NT2/D1 (cell line): ENCODE results near the gene NFATC4.

Source experiments
- DNase-seq: peaks from one replicate; pipeline ENCODE4 v3.0.0-alpha.2; 2011; ENCODE audit warnings: low read depth, low spot score
- H3K27me3 ChIP-seq: 2 replicates; pipeline ENCODE4 v1.6.0; 2011; ENCODE audit warnings: mild to moderate bottlenecking; ENCODE audit not compliant: insufficient read length, insufficient read depth
- H3K36me3 ChIP-seq: 2 replicates; pipeline ENCODE4 v1.6.1; 2011; ENCODE audit warnings: mild to moderate bottlenecking, low read length, mixed read lengths; ENCODE audit not compliant: insufficient read depth, insufficient read length
- H3K4me1 ChIP-seq: 2 replicates; pipeline ENCODE4 v1.5.1; 2011; ENCODE audit not compliant: insufficient read depth, insufficient read length
- H3K4me3 ChIP-seq: 2 replicates; pipeline ENCODE4 v1.5.1; 2011; ENCODE audit warnings: low read depth; ENCODE audit not compliant: insufficient read length
- H3K9ac ChIP-seq: 2 replicates; pipeline ENCODE4 v1.6.0; 2011; ENCODE audit warnings: low read depth; ENCODE audit not compliant: insufficient read length
- H3K9me3 ChIP-seq: 2 replicates; pipeline ENCODE4 v1.5.1; 2011; ENCODE audit warnings: mild to moderate bottlenecking, low read length; ENCODE audit not compliant: insufficient read depth
- SUZ12 ChIP-seq: IDR thresholded peaks from 2 replicates; pipeline ENCODE4 v1.6.1; 2011; ENCODE audit not compliant: insufficient read length, insufficient read depth; ENCODE audit errors: extremely low read depth
- YY1 ChIP-seq: IDR thresholded peaks from 2 replicates; pipeline ENCODE4 v1.6.1; 2011; ENCODE audit not compliant: insufficient read length, insufficient read depth
- ZNF274 ChIP-seq: IDR thresholded peaks from 2 replicates; pipeline ENCODE4 v1.6.1; 2011; ENCODE audit warnings: mild to moderate bottlenecking, low read depth, low read length

The NFATC4 gene

GRCh38 chr14:24367514-24368211 lies at the start of gene NFATC4:
Gene NFATC4, plus strand, starts transcription at chr14:24368184. Its CDS starts 157 bp downstream, at chr14:24368341.
- peaks cover 3% of the 10 kb centered on the region for H3K36me3 ChIP-seq
- TF ChIP-seq ZNF274: no peak
- no peak for TF ChIP-seq YY1
- no peak for TF ChIP-seq SUZ12
- peak within 1 kb of the TSS; percentile 47 for H3K4me3 ChIP-seq
- peaks cover 2% of the 10 kb centered on the region for H3K4me1 ChIP-seq
- no peaks in the 10 kb centered on the region for H3K27me3 ChIP-seq
- no peaks in the 10 kb centered on the region for H3K9me3 ChIP-seq
- peak; percentile 63 for DNase-seq
- peak within 1 kb of the TSS; percentile 74 for H3K9ac ChIP-seq

GRCh38 chr14:24321212-24321975 lies 46.6 kb upstream of the NFATC4 start:
- H3K9me3 ChIP-seq: no peaks in the 10 kb centered on the region
- TF ChIP-seq ZNF274 (no peak), SUZ12 (no peak), YY1 (no peak)
- H3K27me3 ChIP-seq: no peaks in the 10 kb centered on the region
- H3K4me3 ChIP-seq: no peak overlapping the region
- no peak for DNase-seq
- no peak overlapping the region for H3K9ac ChIP-seq
- peaks cover 1% of the 10 kb centered on the region for H3K36me3 ChIP-seq
- no peaks in the 10 kb centered on the region for H3K4me1 ChIP-seq

GRCh38 chr14:24322672-24323071 lies 45.3 kb upstream of the NFATC4 start:
- DNase-seq: no peak
- H3K9me3 ChIP-seq: no peaks in the 10 kb centered on the region
- no peak overlapping the region for H3K9ac ChIP-seq
- TF ChIP-seq SUZ12 (no peak), YY1 (no peak), ZNF274 (no peak)
- no peaks in the 10 kb centered on the region for H3K27me3 ChIP-seq
- no peaks in the 10 kb centered on the region for H3K4me1 ChIP-seq
- H3K4me3 ChIP-seq: no peak overlapping the region
- H3K36me3 ChIP-seq: no peaks in the 10 kb centered on the region

- no peaks in the 10 kb centered on the region for H3K27me3 ChIP-seq
- H3K4me3 ChIP-seq: no peak overlapping the region
- no peaks in the 10 kb centered on the region for H3K9me3 ChIP-seq
- H3K9ac ChIP-seq: no peak overlapping the region
- H3K36me3 ChIP-seq: no peaks in the 10 kb centered on the region
- no peak for TF ChIP-seq YY1
- TF ChIP-seq SUZ12: no peak
- no peak for TF ChIP-seq ZNF274
- DNase-seq: no peak
- H3K4me1 ChIP-seq: no peaks in the 10 kb centered on the region
Measured at GRCh38 chr14:24323341-24323740, 44.6 kb upstream of the NFATC4 start.

GRCh38 chr14:24324024-24324423 lies 44.0 kb upstream of the NFATC4 start:
- Histone ChIP-seq H3K4me3 (no peak overlapping the region), H3K9ac (no peak overlapping the region), H3K27me3 (peaks cover 2% of the 10 kb centered on the region), H3K36me3 (no peaks in the 10 kb centered on the region), H3K4me1 (no peaks in the 10 kb centered on the region), H3K9me3 (no peaks in the 10 kb centered on the region)
- DNase-seq: no peak
- TF ChIP-seq YY1 (no peak), ZNF274 (no peak), SUZ12 (no peak)

- no peak for TF ChIP-seq ZNF274
- no peak for TF ChIP-seq YY1
- no peak for TF ChIP-seq SUZ12
- Histone ChIP-seq H3K4me1 (no peaks in the 10 kb centered on the region), H3K9ac (no peak overlapping the region), H3K27me3 (peaks cover 8% of the 10 kb centered on the region), H3K36me3 (no peaks in the 10 kb centered on the region), H3K9me3 (no peaks in the 10 kb centered on the region), H3K4me3 (no peak overlapping the region)
- DNase-seq: no peak
Measured at GRCh38 chr14:24325041-24325530, 42.9 kb upstream of the NFATC4 start.

- no peak for DNase-seq
- Histone ChIP-seq H3K36me3 (no peaks in the 10 kb centered on the region), H3K9me3 (no peaks in the 10 kb centered on the region), H3K27me3 (peaks cover 15% of the 10 kb centered on the region), H3K9ac (no peak overlapping the region), H3K4me3 (no peak overlapping the region), H3K4me1 (no peaks in the 10 kb centered on the region)
- TF ChIP-seq YY1: no peak
- TF ChIP-seq SUZ12: no peak
- no peak for TF ChIP-seq ZNF274
Measured at GRCh38 chr14:24325963-24326362, 42.0 kb upstream of the NFATC4 start.
